DOHH2 (cell line): ENCODE measurements around the gene MICAL3.

Experiments
- H3F3A ChIP-seq: fragments of 200-600 bp; sonication (generic), shearing (Covaris generic); 2 replicates; pipeline ENCODE4 v1.6.0; 2016; ENCODE audit warnings: antibody characterized with exemption, mild to moderate bottlenecking; ENCODE audit not compliant: control insufficient read depth, insufficient read depth
- H3K27ac ChIP-seq: fragments of 200-600 bp; sonication (generic); 2 replicates; pipeline ENCODE4 v1.5.1; 2014; ENCODE audit warnings: low read depth, mild to moderate bottlenecking, low read length, moderate library complexity
- H3K27me3 ChIP-seq: fragments of 200-600 bp; sonication (generic); 2 replicates; pipeline ENCODE4 v1.6.1; 2014; ENCODE audit warnings: mild to moderate bottlenecking, low read length, mixed read lengths; ENCODE audit not compliant: control insufficient read depth
- H3K36me3 ChIP-seq: fragments of 200-600 bp; sonication (generic); 2 replicates; pipeline ENCODE4 v1.6.1; 2014; ENCODE audit warnings: mild to moderate bottlenecking, low read length, moderate library complexity, mixed read lengths; ENCODE audit not compliant: control insufficient read depth
- H3K4me1 ChIP-seq: fragments of 200-600 bp; sonication (generic); 2 replicates; pipeline ENCODE4 v1.6.1; 2014; ENCODE audit warnings: mild to moderate bottlenecking, low read length, mixed read lengths; ENCODE audit not compliant: control insufficient read depth
- H3K4me2 ChIP-seq: fragments of 200-600 bp; sonication (generic); 2 replicates; pipeline ENCODE4 v1.6.0; 2014; ENCODE audit warnings: mild to moderate bottlenecking, low read length, moderate library complexity
- H3K4me3 ChIP-seq: fragments of 200-600 bp; sonication (generic); 2 replicates; pipeline ENCODE4 v1.5.1; 2014; ENCODE audit warnings: mild to moderate bottlenecking, low read length, mixed read lengths
- H3K79me2 ChIP-seq: fragments of 200-600 bp; sonication (generic); 2 replicates; pipeline ENCODE4 v1.6.1; 2014; ENCODE audit warnings: mild to moderate bottlenecking, low read length, mixed read lengths; ENCODE audit not compliant: control insufficient read depth
- H3K9me2 ChIP-seq: fragments of 200-600 bp; sonication (generic); replicated peaks from 2 replicates; pipeline ENCODE4 v1.6.1; 2014; ENCODE audit warnings: mild to moderate bottlenecking, low read length, mixed read lengths; ENCODE audit not compliant: control insufficient read depth
- H3K9me3 ChIP-seq: fragments of 200-600 bp; sonication (generic); 2 replicates; pipeline ENCODE4 v1.6.1; 2014; ENCODE audit warnings: antibody characterized with exemption, low read length, mixed read lengths; ENCODE audit not compliant: control insufficient read depth, insufficient read depth
- H4K20me1 ChIP-seq: fragments of 200-600 bp; sonication (generic); 2 replicates; pipeline ENCODE4 v1.6.0; 2014; ENCODE audit warnings: low read depth, mild to moderate bottlenecking, antibody characterized with exemption, low read length, moderate library complexity; ENCODE audit not compliant: control insufficient read depth, insufficient read depth
- CTCF ChIP-seq: fragments of 200-600 bp; sonication (generic); IDR thresholded peaks from one replicate; pipeline ENCODE4 v1.5.1; 2014; ENCODE audit warnings: antibody characterized with exemption, mild to moderate bottlenecking, low read depth, low read length; ENCODE audit not compliant: poor library complexity, severe bottlenecking
- EZH2phosphoT487 ChIP-seq: fragments of 200-600 bp; sonication (generic); IDR thresholded peaks from 2 replicates; pipeline ENCODE4 v1.6.1; 2017; ENCODE audit warnings: borderline replicate concordance, mild to moderate bottlenecking, antibody characterized with exemption, low read length, moderate library complexity, mixed read lengths

Gene MICAL3

DNA sequence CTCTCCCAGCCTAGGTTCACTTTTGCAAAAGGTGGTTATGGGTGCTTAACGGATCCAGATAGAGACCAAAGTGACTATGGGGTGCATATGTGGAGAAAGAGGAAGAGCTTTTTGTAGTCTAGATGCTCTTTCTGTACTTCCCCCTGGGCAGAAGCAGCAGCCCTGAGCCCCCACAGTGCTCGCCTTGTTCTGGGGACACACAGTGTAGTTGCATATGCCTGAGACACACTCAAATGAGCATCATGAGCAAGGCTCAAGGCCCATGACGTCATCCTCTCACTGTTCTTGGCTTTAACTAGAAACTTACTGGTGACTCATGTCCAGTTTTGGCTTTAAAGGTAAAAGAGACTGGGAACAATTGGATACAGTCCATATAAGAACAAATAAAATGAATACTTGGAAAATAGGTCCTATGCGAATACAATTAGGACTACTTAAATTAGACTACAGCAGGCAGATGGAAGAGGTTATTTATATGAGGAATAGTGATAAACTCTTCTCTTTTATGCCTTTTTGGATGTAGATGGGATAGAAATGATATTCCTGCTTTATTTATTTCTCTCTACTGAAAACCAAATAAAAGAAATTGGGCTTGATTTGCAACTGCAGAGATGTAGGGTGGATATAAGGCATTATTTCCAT, 33.3 kb upstream of the MICAL3 start:
- Histone ChIP-seq H3K9me2 (no peaks in the 10 kb centered on the region), H3K4me3 (no peak overlapping the region), H3K27me3 (no peaks in the 10 kb centered on the region), H3K4me1 (peaks cover 22% of the 10 kb centered on the region), H3K4me2 (peak overlapping the region; percentile 36; the same call in 1 of the 2 replicates), H3K36me3 (no peaks in the 10 kb centered on the region), H3K27ac (no peak overlapping the region), H3K79me2 (no peaks in the 10 kb centered on the region), H4K20me1 (no peaks in the 10 kb centered on the region), H3F3A (no peaks in the 10 kb centered on the region), H3K9me3 (no peaks in the 10 kb centered on the region)
- TF ChIP-seq CTCF (no peak), EZH2phosphoT487 (no peak)

DNA sequence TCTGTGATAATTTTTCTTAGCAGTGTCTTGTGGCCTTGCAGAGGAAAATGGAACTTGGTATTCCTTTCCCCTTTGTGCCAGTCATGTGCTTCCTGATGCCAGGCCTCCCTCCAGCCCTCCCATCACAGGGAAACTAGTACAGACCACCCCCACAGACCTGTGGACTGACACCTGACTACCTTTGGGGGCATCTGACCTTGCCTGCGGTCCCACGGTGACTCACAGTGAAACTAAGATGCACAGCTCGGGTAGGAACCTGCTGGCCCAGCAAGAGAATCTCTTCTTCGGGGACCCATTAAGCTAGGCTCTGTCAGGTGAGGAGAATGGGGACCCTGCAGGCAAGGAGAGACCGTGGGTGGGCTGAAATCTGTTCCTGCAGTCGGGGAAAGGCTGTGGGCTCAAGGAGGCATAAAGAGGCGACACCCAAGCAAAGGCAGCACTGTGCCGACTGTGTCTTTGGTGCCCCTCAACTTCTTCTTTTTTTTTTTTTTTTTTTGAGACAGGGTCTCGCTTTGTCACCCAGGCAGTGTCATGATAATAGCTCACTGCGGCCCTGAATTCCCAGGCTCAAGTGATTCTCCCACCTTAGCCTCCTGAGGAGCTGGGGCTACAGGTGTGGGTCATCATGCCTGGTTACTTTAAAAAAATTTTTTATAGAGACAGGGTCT, 32.6 kb upstream of the MICAL3 start:
- Histone ChIP-seq H3K4me3 (no peak overlapping the region), H3K27ac (no peak overlapping the region), H3K27me3 (no peaks in the 10 kb centered on the region), H3K9me3 (no peaks in the 10 kb centered on the region), H3K36me3 (no peaks in the 10 kb centered on the region), H3K4me2 (peak overlapping the region; percentile 36), H3K4me1 (peaks cover 22% of the 10 kb centered on the region), H3K79me2 (no peaks in the 10 kb centered on the region), H4K20me1 (no peaks in the 10 kb centered on the region), H3F3A (no peaks in the 10 kb centered on the region), H3K9me2 (no peaks in the 10 kb centered on the region)
- TF ChIP-seq EZH2phosphoT487, result no peak
- no peak for TF ChIP-seq CTCF

DNA sequence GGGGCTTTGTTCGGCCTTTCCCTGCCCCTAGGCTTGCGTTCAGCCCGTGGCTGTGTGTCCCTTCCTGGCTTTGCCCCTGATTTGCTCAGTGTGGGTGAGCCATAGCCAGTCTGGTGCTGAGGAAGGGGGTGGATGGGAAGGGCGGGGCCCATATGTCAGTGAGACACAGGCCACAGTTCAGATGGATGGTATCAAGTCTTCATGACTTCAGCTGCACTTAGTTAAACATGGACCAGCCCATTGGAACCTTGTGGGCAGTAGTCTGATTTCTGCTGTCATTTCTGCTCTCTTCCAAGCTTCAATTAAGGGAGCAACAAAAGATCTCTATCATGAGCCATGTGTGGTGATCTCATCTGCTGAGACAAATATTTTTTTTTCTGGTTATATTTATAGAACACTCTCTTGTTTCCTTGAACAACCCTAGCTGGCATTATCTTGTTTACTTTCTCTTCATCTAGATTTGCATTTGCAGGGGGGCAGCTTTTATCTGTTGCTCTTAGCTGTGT, 31.9 kb upstream of the MICAL3 start:
- Histone ChIP-seq H3K36me3 (no peaks in the 10 kb centered on the region), H3K4me2 (peak overlapping the region; percentile 36), H3K9me2 (no peaks in the 10 kb centered on the region), H3K27ac (no peak overlapping the region), H3K4me1 (peaks cover 22% of the 10 kb centered on the region), H3K79me2 (no peaks in the 10 kb centered on the region), H3K27me3 (no peaks in the 10 kb centered on the region), H3K4me3 (no peak overlapping the region), H3F3A (no peaks in the 10 kb centered on the region), H4K20me1 (no peaks in the 10 kb centered on the region), H3K9me3 (no peaks in the 10 kb centered on the region)
- TF ChIP-seq EZH2phosphoT487, result no peak
- TF ChIP-seq CTCF, result no peak
